ENCODE measurements around the gene TEX36.

DNA sequence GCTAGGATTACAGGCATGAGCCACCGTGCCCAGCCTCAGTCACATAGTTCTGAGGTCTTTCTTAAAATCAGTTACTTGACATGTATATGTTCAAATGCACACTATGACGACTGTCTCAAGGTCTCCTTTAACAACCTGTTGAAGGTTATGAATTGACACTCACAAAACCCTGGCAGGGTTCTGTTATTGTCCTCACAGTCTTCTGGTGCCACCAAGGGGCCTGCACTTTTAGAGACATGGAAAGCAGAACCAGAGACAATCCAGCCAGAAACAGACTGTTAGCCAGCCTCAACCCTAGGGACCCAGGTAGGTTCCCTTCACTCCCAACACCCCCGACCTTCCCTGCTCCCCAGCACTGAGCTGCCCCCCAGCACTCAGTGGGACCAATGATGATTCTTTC, 26.4 kb downstream of the TEX36 start:
- no peak for TF ChIP-seq EZH2 (IDR thresholded peaks at IDR 0.05; ENCODE audit: low read length, missing control alignments)
- TF ChIP-seq, protein P1, sequence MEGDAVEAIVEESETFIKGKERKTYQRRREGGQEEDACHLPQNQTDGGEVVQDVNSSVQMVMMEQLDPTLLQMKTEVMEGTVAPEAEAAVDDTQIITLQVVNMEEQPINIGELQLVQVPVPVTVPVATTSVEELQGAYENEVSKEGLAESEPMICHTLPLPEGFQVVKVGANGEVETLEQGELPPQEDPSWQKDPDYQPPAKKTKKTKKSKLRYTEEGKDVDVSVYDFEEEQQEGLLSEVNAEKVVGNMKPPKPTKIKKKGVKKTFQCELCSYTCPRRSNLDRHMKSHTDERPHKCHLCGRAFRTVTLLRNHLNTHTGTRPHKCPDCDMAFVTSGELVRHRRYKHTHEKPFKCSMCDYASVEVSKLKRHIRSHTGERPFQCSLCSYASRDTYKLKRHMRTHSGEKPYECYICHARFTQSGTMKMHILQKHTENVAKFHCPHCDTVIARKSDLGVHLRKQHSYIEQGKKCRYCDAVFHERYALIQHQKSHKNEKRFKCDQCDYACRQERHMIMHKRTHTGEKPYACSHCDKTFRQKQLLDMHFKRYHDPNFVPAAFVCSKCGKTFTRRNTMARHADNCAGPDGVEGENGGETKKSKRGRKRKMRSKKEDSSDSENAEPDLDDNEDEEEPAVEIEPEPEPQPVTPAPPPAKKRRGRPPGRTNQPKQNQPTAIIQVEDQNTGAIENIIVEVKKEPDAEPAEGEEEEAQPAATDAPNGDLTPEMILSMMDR (conservative IDR thresholded peaks at IDR 0.05 in 1 of 2, IDR thresholded peaks at IDR 0.05 in 1 of 2; ENCODE audit: low read depth in 1 of 2, low read length in 2 of 2): no peak
